GM18498 (cell line): Measurements from ENCODE around the gene LENG9.

ENCODE experiments used
- ATAC-seq: cut with Tn5 transposase; IDR thresholded peaks from one replicate; pipeline ENCODE4 v1.9.1; 2021; ENCODE audit warnings: mild to moderate bottlenecking, moderate library complexity; ENCODE audit not compliant: unreplicated experiment

LENG9 gene

GRCh38 chr19:54444737-54445136 is 18.8 kb downstream of the LENG9 start:
- no peak for ATAC-seq

DNA sequence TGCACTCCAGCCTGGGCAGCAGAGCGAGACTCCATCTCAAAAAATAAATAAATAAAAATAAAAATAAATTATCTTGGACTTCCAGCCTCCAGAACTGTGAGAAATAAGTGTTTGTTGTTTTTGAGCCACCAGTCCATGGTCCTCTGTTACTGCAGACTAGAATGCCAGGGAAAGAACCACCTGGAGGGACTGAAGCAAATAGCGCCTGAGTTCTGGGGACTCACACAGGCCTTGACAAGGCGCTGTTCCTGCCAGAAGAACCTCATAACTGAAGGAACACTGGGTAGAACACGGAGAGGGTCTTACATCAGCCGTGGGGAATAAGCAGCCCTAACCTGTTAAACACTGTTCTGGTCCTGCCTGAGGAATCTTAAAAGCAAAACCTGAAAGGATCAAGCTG is 22.9 kb downstream of the LENG9 start:
- ATAC-seq: no peak

GRCh38 chr19:54439174-54439851 is 24.3 kb downstream of the LENG9 start:
- no peak for ATAC-seq

- ATAC-seq: no peak
Observed at GRCh38 chr19:54436628-54437252, 26.8 kb downstream of the LENG9 start.

- ATAC-seq: no peak
Observed at GRCh38 chr19:54436031-54436523, 27.5 kb downstream of the LENG9 start.

DNA sequence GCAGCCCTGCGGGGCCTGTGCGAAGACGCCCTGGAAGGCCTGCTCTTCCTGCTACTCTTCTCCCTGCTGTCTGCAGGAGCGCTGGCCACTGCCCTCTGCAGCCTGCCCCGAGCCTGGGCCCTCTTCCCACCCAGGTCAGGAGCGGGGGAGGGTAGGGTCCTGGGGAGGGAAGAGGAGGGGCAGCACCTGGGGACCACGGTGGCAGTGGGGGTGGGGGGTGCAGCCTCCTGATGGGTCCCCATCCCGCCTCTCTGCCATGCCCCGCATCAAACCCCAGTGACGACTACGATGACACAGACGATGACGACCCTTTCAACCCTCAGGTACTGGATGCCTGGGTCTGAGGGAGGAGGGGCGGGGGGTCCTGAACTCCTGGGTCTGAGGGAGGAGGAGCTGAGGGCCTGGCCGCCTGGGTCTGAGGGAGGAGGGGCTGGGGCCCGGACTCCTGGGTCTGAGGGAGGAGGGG is 28.0 kb downstream of the LENG9 start:
- ATAC-seq: no peak

- no peak for ATAC-seq
Observed at GRCh38 chr19:54434873-54435214, 28.7 kb downstream of the LENG9 start.

- no peak for ATAC-seq
Observed at GRCh38 chr19:54434112-54434872, 29.3 kb downstream of the LENG9 start.

DNA sequence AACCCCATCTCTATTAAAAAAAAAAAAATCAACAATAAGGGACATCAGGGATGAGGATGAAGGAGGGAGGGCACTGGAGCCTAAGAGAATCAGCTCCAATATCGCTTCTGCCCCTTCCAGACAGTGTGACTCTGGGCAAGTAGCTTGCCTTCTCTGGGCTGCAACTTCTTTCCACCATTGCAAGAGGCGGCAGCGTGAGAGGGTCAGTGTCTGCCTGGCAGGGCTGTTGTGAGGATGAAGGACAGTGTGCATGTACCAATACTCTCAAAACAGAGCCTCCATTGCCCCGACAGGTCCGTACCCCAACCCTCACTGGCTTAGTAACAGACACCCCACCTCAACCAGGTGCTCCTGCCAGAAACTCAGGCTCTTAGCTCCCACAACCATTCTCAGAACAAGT is 29.9 kb downstream of the LENG9 start:
- ATAC-seq: no peak

- ATAC-seq: no peak
Observed at GRCh38 chr19:54432144-54432738, 31.3 kb downstream of the LENG9 start.

- ATAC-seq: no peak
Observed at GRCh38 chr19:54431255-54431838, 32.2 kb downstream of the LENG9 start.

GRCh38 chr19:54430306-54431254 is 33.0 kb downstream of the LENG9 start:
- no peak for ATAC-seq

GRCh38 chr19:54429545-54430227 is 33.9 kb downstream of the LENG9 start:
- no peak for ATAC-seq

DNA sequence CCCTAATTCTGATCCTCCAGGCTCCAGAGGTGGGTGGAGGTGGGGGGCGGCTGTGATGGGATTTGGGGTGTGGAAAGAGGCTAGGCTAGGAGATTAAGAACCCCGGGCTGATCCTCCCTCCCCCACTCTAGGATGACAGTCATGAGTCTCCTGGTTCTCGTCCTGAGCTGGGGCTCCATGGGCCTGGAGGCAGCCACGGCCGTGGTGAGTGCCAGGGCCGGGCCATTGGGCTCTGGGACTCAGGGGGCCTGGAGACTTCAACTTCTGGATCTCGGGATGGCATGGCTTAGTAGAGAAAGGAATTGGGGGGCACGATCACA is 34.4 kb downstream of the LENG9 start:
- ATAC-seq: no peak

DNA sequence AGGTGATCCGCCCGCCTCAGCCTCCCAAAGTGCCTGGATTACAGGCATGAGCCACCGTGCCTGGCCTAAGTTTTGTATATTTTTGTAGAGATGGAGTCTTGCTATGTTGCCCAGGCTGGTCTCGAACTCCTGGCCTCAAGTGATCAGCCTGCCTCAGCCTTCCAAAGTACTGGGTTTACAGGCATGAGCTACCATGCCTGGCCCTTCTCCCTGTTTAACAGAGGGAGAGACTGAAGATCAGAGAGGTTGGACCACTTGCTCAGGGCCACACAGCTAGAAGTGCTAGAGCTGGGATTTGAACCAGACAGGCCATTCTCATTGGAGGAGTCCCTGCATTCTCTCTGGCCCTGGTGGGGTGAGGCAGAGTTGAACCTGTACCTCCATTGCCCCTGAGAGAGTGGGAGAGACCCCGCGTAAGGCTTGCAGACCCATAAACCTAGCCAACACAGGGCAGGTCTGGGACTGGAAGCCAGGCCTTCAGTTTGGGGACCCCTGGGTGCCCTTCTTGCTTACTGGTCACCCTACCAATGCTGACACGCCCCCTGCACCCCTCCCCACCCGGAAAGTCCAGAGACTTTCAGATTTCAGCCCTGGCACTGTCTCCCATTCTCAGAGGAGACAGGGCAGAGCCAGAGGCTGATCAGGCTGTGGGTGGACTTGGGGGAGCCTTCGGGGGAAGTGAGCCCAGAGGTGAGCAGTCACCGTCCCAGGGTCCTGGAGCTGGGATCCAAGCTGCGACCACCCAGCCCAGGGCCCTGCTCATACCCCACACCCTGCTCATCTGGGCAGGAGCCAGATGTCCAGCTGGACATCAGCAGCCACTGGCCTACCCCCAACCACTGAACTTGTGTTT is 35.0 kb downstream of the LENG9 start:
- no peak for ATAC-seq

DNA sequence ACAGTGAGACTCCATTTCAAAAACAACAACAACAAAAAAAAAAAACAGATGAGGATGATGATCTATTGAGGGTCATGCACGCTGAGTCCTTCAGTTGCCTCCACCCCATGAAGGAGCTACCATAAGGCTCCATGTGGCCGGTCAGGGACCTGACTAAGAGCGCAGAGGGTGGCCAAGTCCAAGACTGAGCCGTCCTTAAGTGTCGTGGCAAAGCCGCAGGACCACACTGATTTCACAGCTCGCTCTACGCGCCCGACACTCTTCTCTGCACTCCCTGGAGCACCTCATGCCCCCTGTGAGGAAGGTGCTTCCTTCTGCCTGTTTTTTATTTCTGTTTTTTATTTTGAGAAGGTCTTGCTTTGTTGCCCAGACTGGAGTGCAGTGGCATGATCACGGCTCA is 36.0 kb downstream of the LENG9 start:
- no peak for ATAC-seq

DNA sequence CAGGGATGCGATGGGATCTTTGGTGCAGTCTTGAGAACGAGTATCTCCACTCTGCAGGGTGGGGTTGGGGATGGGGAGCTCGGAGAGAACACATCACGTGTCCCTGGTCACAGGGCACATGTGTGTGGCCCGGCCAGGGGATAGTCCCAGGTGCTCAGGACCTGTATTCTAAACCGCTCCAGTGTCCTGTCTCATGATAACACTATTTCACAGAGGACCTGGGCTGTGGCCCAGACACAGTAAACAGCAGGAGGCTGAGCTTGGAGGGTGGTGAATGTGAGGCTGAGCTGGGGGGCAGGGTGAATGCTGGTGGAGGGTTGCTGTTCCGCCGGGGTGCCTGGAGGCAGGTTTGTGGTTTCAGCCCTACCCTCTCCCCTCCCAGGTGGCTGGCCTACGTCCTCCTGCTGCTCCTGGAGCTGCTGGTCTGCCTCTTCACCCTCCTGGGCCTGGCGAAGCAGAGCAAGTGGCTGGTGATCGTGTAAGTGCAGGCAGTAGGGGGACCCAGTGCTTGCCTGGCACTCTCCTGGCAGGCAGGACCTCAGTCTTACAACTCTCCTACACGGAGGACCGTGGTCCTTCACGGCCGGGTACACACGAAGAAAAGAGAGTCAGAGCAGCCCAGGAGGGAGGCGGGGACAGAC is 37.2 kb downstream of the LENG9 start:
- no peak for ATAC-seq

DNA sequence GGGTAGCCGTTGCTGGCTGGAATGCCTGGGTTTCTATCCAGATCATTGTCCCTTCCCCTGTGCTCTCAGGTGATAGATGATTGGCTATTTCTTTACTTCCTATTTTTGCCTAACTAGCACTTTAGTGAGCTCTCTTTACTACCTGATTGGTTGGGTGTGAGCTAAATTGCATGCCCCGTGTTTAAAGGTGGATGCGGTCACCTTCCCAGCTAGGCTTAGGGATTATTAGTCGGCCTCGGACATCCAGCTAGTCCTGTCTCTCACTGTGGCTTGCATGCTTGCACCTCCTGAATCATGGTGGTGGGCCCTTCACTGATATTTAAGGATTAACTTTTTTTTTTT is 38.2 kb downstream of the LENG9 start:
- ATAC-seq: no peak
